NOMO-1 treated with dmso at 0.1 percent for 144 hours (cell line): ENCODE data around the gene PRLR.

Experiments used
- DNase-seq: peaks from one replicate; lab custom pipeline; 2025; ENCODE audit not compliant: unreplicated experiment; lab: John Stamatoyannopoulos, UW

PRLR gene

GRCh38 chr5:35091704-35092103 lies 138.6 kb downstream of the PRLR start:
- DNase-seq = no peak

- DNase-seq = peak; percentile 71
Observed at GRCh38 chr5:35089334-35090314, 140.7 kb downstream of the PRLR start.

- DNase-seq = no peak
Observed at GRCh38 chr5:35087991-35088390, 142.3 kb downstream of the PRLR start.

GRCh38 chr5:35083150-35083549 lies 147.1 kb downstream of the PRLR start:
- no peak for DNase-seq

- DNase-seq = no peak
Observed at GRCh38 chr5:35082530-35082929, 147.8 kb downstream of the PRLR start.

GRCh38 chr5:35081134-35081533 lies 149.2 kb downstream of the PRLR start:
- DNase-seq = no peak

GRCh38 chr5:35073160-35073559 lies 157.1 kb downstream of the PRLR start:
- DNase-seq = no peak

- no peak for DNase-seq
Observed at GRCh38 chr5:35069188-35069587, 161.1 kb downstream of the PRLR start.

- DNase-seq = no peak
Observed at GRCh38 chr5:35067985-35068384, 162.3 kb downstream of the PRLR start.

GRCh38 chr5:35066260-35066795 lies 164.0 kb downstream of the PRLR start:
- DNase-seq = peak; percentile 85

GRCh38 chr5:35063414-35063813 lies 166.9 kb downstream of the PRLR start:
- no peak for DNase-seq

GRCh38 chr5:35061211-35061770 lies 169.0 kb downstream of the PRLR start:
- DNase-seq = no peak

- DNase-seq = no peak
Observed at GRCh38 chr5:35060236-35060635, 170.1 kb downstream of the PRLR start.

GRCh38 chr5:35059251-35059650 lies 171.0 kb downstream of the PRLR start:
- DNase-seq = no peak

- DNase-seq = no peak
Observed at GRCh38 chr5:35058374-35058788, 171.9 kb downstream of the PRLR start.

GRCh38 chr5:35056686-35057085 lies 173.6 kb downstream of the PRLR start:
- no peak for DNase-seq

GRCh38 chr5:35052838-35053237 lies 177.4 kb downstream of the PRLR start:
- DNase-seq = no peak

- no peak for DNase-seq
Observed at GRCh38 chr5:35050541-35051126, 179.7 kb downstream of the PRLR start.

- no peak for DNase-seq
Observed at GRCh38 chr5:35048910-35049309, 181.4 kb downstream of the PRLR start.

GRCh38 chr5:35047785-35048404 lies 182.4 kb downstream of the PRLR start, which contains the start of gene AGXT2:
Gene AGXT2, minus strand, starts transcription at chr5:35047949. Its CDS starts 57 bp downstream, at chr5:35047892.
- DNase-seq = no peak

- DNase-seq = no peak
Observed at GRCh38 chr5:35046774-35047173, 183.5 kb downstream of the PRLR start.
